HL-60/S4 treated with retinoic acid at 250 ng/mL for 4 days and 3 days (cell line): ENCODE results near the gene CNNM1.

Source experiments
- in situ Hi-C: fragments of 300-500 bp; cut with MboI; formaldehyde crosslinking; loops from 2 replicates; pipeline ENCODE4 v1.7.0; 2022; ENCODE audit warnings: low sequenced_read_pairs

The CNNM1 gene

DNA sequence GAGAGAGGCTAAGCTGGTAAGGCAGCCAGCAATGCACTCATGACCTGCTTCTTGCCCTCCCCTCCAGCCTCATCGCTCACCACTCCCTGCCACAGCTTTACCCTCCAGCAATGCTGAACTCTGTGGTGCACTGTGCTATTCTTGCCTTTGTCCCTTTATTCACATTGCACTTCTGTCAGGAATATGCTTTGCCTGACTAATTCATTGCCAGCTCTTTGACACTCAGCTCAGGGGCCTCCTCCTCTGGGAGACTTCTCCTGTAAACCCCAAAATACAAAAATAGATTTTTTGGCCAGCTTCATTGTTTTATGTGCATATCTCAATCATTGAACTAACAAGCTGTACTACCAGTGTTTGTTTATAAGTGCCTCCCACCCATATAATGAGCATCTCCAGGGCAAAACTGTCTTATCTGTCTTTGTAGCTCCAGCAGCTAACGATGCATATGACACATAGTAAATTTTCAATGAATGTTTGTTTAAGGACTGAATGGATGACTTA, 8.2 kb downstream of the CNNM1 start:
- in situ Hi-C loops: no loop called here

DNA sequence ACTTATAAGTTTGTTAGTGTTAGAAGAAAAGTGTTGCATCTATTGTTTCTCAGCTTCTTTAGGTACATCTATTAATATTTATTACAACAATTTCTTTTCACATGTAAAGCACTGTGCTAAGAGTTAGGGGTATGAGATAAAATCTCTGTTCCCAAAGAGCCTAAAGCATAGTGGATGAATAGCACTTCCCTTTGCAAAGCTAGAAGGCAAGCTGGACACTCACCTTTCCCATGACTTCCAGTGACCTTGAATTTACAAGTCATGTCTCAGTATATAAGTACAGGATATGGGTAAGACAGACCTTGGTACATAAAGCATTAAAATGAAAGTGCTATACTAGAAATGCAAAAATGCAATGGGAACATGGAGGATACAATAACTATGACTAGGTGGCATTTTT, 8.7 kb downstream of the CNNM1 start:
- in situ Hi-C loops: no loop called here

DNA sequence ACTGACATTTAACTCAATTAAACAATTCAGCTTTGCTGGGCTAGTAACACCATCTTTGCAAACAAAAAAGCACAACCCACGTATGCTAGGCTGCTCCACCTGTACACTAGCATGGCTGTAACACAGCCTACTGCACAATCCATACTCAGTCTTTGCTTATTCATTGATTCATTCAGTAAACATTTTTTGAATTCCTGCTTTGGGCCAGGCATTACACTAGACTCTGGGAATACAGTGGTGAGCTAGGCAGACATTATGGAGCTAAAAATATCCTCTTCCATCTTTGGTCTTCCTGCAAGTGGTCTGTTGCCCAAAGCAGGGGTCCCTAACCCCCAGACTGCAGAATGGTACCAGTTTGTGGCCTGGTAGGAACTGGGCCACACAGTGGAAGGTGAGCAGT, 9.9 kb downstream of the CNNM1 start:
- in situ Hi-C loops: no loop called here

DNA sequence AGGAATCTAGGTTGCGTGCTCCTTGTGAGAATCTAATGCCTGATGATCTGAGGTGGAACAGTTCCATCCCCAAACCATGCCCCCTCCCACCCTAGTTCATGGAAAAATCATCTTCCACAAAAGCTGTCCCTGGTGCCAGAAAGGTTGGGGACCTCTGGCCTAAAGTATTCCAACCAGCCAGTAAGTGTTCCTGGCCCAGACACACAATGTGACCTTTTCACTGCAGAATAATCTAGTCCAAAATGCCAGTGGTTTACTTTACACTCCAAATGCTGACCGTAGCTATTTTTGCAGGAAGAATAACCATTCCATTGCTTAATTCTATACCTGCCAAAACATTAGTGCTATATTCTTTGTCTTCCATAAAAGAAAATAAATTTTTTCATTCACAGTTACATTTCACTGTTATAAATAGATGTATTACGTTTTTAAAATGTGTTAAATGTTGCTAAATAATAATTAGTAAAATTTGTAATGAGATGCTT, 10.4 kb downstream of the CNNM1 start:
- in situ Hi-C loops: no loop called here

DNA sequence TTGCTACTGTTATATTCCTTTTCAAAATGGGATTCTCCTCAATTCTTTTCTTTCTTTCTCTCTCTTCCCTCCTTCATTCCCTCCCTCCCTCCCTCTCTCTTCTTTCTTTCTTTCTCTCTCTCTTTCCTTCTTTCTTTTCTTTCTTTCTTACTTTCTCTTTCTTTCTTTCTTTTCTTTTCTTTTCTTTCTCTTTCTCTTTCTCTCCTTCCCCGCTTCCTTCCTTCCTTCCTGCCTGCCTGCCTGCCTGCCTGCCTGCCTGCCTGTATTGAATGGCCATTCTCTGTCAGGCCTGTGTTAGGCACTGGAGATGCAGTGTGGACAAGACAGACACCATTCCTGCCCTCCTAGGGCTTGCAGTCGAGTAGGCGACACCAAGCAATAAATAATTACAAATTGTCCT, 11.5 kb downstream of the CNNM1 start:
- in situ Hi-C loops: no loop called here

DNA sequence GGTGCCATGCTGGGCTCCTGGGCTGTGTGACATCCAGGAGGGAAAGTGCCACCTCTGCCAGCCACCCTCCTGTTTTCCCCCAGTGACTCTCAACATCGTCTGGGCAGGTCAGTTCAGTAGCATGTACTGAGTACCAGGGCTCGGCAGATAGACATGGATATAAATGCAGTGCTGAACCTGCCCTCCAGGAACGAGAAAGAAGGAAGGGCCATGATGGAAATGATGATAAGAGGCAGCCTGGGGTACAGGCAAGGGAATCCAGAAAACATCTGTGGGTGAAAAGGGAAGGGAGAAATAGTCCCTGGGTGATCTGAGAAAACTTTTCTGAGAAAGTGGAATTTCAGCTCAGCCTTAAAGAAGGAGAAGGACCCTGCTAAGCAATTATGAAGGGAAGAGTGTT, 12.1 kb downstream of the CNNM1 start:
- in situ Hi-C loops: no loop called here

DNA sequence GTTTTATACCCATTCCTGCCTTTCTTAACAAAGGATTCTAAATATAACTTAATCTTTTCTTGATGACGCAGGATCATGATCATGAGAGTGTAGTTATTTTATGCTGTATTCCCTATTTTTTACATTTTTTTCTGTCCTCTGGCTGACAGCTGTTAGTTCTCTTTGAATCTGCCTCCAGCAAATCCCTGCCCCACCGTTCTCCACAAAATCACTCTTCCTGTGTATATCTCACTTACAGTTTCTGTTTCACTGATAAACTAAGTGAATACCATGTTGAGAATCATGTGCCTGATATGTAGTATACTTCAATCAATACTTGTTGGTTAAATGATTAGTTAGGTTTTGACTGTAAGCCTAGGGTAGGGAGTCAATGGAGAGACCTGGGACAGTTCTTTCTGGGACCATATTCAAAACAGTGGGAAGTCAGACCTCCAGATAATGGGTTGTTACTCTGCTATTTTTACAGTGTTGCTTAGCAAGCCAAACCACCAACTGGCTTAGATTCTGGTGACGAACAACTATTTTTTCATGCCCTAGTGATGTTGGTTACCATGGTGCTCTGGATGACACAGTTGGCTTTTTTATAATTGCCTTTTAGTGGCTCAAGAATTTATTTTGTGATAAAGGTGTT, 12.8 kb downstream of the CNNM1 start:
- in situ Hi-C loops: no loop called here

DNA sequence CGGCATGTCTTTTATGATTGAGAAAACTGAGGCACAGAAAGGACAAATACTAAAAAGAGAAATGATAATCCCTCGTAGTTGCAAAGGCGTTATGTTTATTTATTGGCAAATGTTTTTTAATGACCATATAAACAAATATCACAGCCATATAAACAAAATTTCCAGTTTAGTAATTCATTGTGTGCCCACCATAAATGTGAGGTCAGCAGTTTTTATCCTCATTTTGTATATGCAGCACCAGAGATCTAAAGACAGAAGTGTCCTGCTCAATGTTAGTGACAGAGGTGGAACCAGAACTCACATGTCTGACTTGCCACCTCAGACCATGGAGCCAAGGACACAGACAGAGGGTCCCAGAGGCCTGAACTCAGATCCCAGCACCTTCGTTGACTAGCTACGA, 14.1 kb downstream of the CNNM1 start:
- in situ Hi-C loops: no loop called here

DNA sequence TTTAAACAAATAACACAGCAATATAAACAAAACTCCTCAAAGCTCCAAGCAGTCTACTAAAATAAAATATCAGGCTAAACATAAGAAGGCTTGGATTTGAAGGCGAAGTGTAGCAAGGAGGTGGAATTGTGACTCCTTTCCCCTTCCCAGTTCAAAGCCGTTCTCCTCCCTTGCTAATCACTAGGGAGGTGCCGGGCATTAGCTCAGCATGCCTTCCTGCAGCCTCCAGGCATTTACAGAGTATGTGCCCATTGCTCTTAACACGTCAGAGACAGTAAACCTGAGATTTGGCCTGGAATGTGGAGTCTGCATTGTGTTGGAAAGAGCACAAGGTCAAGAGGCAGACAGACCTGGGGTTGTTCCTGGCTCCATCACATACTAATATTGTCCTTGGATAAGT, 15.6 kb downstream of the CNNM1 start:
- in situ Hi-C loops: no loop called here

DNA sequence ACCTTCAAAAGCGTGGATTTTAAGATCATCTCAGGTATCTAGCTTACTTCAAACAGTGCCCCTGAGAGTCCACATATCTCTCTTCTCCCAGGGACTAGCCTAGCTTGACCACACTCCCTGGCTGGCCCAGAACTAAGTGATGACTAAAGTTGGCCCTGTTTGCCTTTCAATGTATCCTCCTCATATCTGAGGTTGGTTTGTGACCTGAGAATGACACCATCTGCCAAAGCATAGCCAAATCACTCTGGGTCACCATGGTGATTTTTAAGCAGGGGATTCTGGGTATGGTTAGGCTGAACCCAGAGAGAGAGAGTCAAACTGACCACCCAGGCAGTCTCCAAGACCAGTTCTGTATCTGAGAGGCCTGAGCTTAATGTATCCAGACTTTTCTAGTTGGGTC, 16.2 kb downstream of the CNNM1 start:
- in situ Hi-C loops: no loop called here

DNA sequence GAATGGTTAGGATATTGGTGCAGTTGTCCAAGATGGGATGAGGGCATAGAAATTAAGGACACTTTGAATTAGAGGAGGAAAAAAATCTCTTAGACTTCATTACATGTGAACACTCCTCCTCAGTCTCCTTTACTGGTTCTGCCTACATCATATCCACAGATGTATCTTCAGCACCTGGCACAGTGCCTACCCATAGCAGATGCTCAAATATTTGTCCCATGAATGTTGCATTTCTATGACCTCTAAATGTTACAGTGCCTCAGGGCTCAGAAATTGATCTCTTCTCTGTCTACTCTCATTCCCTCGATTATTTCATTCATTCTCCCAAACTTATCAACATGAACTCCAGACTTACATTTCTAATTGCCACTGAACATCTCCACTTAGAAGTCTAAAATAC, 17.1 kb downstream of the CNNM1 start:
- in situ Hi-C loops: no loop called here

DNA sequence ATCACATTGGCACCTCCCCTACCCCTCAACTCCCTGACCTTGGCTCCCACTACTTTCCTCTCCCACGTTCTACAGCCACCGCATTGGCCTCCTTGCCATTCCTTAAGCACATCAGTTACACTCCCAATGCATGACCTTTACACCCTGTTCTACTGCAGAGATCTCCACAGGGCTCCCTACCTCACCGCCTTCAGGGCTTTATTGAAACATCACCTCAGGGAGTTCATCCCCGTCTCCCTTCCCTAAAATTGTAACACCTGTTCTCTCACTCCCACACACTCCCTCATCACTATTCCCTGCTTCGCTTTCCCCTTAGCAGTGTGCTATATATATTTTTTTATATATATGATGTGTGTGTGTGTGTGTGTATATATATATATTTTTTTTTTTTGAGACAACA, 18.5 kb downstream of the CNNM1 start:
- in situ Hi-C loops: no loop called here

DNA sequence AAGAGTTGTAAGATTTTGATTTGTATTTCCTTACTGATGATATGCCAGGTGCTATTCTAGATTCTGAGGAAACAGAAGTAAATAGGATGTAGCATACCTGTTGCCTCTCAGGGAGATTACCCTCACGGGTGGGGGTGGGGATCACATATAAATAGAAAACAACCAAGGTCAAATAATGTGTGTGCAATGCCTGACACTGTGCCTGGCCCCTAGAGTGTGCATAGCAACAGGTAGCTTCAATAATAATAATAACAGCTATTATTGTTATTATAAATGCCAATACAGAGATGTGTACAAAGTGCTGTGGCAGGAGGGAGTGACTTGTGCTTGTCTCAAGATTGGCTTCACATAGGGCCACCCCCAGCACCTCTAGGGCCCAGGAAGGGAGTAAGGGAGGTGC, 24.0 kb downstream of the CNNM1 start:
- in situ Hi-C loops: no loop called here

DNA sequence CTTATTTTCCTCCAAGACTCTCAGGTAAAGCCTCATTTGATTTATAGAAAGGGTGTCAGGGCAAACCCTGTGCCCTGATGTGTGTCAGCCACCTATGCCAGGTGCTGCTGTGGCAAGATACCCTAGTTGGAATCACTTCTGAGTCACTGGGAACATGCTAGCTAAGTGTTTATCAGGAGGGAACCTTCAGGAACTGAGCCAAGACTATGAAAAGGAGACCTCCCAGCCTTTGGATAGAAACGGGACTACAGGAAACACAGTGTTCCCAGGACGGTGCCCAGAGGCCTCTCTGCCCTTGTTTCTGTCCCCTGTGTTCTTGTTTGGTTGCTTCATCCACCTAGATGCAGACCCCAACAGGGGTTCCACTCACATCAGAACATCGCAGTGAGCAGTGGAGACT, 28.5 kb downstream of the CNNM1 start:
- in situ Hi-C loops: no loop called here

DNA sequence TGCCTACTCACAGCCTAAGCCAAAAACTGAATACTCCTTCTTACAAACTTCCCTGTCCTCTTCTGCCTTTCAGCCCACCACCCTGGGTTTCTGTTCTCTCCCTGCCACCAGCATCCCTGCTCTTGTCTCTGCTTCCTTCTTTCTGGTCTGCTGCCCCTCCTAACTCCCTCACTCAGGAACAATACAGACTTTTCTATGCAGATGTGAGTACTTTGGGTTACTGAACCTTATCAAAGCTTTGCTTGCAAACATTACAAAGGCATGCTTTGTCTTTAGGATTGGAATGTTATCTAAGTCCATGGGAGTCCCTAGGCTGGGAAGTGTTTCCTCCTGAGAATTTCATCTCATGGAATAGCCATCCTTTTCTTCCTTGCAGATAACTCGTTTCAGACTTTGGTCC, 28.9 kb downstream of the CNNM1 start:
- in situ Hi-C loops: no loop called here

DNA sequence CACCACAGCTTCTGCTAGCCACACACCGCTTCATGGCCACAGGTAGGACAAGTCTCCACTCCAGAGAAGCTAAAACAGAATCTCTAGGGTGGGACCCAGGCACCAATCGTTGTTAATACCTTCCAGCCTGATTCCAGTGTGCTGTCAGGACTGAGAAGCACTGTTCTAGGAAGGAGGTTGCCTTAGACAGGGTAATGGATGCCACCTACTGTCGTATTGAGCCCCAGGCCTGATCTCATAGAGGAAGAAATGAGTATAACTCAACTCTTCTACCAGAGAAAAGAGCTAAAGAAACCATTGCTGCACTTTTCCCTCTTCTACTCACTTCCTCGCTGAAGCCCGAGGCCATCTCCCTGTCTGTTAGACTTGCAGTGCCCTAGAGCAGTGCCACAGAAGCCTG, 31.8 kb downstream of the CNNM1 start:
- in situ Hi-C loops: no loop called here

DNA sequence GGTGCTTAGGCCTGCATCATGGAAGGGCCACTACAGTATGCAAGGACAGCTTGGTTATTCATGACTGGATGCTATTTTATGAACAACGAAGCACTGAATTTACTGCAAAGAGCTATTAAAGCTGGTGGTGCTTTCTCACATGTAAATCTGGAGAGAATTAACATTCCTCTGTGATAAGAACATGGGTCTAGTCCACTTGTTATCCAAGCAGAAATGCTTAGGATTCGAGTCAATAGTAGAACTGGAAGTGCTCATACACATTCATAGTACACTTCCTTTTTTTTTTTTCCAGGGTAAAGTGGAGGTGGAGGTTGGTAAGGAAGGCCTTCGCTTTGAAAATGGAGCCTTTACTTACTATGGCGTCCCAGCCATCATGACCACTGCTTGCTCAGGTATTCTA, 35.0 kb downstream of the CNNM1 start:
- in situ Hi-C loops: no loop called here

DNA sequence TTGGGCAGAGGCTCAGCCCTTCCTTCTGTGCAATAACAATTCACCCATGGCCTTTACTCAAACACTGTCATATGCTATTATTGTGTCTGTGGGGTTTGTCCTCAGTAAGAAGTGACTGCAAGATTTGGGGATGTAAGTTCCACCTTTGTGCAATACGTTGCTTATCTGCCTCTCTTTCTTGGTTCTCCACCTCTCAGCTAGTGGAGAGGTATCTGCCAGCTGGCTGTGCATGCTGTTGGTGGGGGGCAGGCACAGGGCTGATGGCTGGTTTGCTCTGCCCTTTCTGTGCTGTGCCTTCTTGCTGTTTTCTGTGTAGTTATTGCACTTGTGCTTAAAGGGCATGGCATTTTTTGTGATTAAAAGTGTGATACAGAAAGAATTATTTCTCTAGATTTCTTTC, 36.2 kb downstream of the CNNM1 start:
- in situ Hi-C loops: no loop called here

DNA sequence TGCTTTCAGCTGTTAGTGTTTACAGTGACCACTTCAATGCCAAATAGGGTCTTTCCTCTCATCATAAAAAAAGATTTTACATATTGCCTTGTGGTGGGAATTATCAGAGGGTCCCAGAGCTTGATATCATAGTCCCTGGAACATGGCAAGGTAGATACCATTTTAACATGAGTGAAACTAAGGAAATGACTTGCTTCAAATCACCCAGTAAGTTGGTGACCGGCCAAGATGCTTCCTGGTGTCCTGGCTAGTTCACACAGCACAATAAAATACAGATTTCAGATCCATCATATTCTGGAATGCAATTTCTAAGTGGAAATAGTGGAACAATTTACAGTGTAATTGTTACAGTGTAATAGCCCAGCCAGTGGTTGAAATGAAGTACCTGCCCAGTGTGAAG, 36.6 kb downstream of the CNNM1 start:
- in situ Hi-C loops: no loop called here

DNA sequence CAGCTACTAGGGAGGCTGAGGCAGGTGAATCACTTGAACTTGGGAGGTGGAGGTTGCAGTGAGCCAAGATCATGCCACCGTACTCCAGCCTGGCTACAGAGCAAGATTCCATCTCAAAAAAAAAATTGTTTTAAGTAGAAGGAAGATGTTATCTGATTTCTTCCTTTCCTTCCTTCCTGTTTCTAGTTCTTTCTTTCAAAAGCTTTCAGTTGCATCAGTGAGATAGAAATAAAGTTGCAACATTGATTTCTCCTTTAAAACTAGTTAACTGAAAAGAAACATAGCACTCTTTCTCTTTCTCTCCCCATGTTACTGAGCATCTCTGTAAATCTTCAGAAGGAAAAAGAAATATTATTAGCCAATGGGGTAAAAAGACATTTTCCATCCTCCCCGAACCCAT, 37.5 kb downstream of the CNNM1 start:
- in situ Hi-C loops: no loop called here

DNA sequence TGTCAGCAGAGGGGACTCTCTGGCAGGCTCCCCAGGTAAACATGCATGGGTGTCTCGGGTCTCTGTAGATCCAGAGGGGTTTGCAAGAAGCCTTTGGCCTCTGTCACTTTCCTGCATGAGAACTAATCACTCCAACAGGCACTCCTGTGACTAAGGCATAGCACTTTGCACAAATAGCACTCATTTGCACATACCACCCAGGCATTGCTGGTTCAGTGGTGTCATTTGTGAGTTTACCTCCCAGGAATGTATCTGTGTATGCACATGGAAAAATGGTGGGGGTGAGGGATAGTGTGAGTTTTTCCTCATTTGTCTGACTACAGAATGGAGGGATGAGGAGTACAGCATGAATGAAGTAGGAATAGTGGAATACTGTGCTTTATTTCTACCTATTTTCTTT, 39.5 kb downstream of the CNNM1 start:
- in situ Hi-C loops: no loop called here

DNA sequence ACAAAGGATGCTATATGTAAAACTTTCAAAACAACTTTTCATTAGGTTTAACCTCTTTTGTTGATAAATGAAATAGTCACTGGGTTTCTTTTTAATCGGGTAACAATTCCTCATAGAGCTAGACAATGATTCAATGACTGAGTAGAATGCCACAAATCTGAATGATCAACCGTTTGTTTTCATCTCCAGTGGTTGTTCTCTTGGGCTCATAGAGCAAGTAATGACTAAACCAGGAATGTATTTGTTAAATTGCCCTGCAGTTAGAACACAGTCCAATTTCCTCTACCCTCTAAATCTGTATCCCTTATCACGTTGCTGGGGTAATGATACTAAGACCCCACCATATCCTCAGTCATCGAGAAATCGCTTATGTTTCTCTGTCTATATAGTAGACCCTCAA, 40.0 kb downstream of the CNNM1 start:
- in situ Hi-C loops: no loop called here

DNA sequence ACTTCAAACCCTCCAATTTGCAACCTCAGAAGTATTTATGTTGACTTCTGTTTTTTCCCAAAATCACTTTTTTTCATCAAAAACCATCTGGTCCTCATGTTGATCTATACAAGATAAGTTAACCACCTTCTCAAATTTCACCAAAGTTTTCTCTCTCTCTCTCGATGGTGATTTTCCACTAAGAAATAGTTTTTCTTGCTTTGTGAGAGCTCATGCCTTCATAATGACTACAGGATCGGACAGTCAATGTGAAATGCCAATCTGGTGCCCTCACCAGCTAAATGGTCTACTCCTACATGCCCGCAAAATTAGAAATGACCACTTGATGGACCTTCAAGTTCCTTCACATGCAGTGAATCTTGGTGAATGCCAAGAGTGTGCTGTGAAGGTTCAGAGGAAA, 40.4 kb downstream of the CNNM1 start:
- in situ Hi-C loops: no loop called here
